Measurements from ENCODE around the gene EDAR.

EDAR gene

DNA sequence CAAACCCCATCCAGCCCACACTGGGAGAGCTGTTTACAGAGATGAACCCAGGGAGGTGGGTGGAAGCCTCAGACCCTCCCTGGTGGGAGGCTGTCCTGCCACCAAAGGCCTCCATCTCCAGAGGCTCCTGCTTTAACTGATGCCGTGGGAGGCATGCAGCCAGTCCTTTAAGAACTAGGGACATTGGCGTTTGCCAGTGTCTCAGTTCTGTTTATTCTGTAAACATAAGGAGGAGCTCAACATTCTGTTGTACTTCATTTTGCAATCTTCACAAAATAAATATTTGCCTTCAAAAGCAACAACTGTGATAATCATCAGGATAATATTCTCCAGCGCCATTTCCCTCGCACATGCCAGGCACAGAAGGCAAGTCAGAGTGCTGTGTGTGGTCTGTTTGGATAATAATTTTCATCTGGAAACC lies 6.8 kb downstream of the EDAR start:
- TF ChIP-seq, protein P1, sequence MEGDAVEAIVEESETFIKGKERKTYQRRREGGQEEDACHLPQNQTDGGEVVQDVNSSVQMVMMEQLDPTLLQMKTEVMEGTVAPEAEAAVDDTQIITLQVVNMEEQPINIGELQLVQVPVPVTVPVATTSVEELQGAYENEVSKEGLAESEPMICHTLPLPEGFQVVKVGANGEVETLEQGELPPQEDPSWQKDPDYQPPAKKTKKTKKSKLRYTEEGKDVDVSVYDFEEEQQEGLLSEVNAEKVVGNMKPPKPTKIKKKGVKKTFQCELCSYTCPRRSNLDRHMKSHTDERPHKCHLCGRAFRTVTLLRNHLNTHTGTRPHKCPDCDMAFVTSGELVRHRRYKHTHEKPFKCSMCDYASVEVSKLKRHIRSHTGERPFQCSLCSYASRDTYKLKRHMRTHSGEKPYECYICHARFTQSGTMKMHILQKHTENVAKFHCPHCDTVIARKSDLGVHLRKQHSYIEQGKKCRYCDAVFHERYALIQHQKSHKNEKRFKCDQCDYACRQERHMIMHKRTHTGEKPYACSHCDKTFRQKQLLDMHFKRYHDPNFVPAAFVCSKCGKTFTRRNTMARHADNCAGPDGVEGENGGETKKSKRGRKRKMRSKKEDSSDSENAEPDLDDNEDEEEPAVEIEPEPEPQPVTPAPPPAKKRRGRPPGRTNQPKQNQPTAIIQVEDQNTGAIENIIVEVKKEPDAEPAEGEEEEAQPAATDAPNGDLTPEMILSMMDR (IDR thresholded peaks at IDR 0.05; ENCODE audit: extremely low read depth, insufficient read depth, missing control alignments): no peak
- no peak for DNase-seq (ENCODE audit: low spot score)
- in situ Hi-C loops (cut with MboI; ENCODE audit: low pct_unique_long_range_greater_than_20kb, low sequenced_read_pairs, unreplicated experiment): no loop called here

DNA sequence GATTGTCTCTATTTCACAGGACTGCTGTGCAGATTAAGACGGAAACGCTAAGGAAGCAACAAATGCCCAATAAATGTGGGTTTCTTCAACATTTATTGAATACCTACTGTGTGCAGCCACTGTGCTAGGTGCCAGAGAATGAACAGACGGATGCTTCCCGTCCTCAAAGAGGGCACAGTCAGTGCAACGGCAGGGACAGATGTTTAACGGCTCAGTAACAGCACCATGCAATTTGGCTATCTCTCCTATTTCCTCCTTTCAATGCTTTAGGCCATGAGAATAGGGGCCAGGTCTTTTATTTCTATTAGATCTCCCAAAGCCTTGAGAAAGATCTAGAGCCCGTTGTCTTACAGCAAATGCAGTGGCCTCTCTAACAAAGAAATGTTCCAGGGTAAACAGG lies 7.2 kb downstream of the EDAR start:
- TF ChIP-seq, protein P1 (IDR thresholded peaks at IDR 0.05; ENCODE audit: extremely low read depth, insufficient read depth, missing control alignments): no peak
- DNase-seq (ENCODE audit: low spot score): no peak
- in situ Hi-C loops (cut with MboI; ENCODE audit: low pct_unique_long_range_greater_than_20kb, low sequenced_read_pairs, unreplicated experiment): no loop called here

DNA sequence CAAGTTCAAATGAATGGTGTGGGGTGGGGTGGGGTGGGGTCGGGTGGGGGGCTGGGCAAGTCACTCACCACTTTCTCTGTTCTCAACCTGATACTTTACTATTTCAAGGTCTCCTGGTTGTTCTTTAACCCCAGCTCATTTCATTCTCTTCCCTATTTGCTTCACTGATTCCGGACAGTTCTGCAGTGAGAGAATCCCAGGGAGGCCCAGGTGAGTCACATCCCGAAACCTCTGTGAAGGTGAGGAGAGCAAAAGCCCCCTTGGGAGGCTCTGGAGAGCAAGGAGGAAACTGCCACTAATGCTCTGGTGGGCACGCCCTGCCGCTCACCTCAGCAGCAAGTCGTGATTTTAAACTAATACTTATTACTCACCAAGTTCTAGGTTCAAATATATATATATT lies 8.9 kb downstream of the EDAR start:
- TF ChIP-seq, protein P1 (IDR thresholded peaks at IDR 0.05; ENCODE audit: extremely low read depth, insufficient read depth, missing control alignments): no peak
- DNase-seq (ENCODE audit: low spot score): no peak
- in situ Hi-C loops (cut with MboI; ENCODE audit: low pct_unique_long_range_greater_than_20kb, low sequenced_read_pairs, unreplicated experiment): no loop called here

DNA sequence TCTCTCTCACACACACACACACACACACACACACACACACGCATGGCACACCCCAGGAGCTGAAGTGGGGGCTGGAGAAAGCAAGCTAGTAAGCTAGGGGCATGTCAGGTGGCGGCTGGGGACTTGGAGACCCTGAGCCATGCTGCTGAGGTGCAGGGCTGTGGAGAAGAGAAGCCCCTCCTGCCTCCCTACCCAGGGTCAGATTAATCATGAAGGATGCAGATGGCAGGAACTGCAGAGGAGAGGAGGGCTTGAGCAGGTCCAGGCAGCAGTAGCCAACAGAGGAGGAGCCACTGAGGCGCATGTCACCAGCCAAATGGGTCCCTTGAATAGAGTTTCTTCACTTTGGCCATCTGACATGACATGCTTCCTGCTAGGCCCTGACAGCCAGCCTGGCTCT lies 9.6 kb downstream of the EDAR start:
- TF ChIP-seq, protein P1 (IDR thresholded peaks at IDR 0.05; ENCODE audit: extremely low read depth, insufficient read depth, missing control alignments): no peak
- in situ Hi-C loops (cut with MboI; ENCODE audit: low pct_unique_long_range_greater_than_20kb, low sequenced_read_pairs, unreplicated experiment): no loop called here

DNA sequence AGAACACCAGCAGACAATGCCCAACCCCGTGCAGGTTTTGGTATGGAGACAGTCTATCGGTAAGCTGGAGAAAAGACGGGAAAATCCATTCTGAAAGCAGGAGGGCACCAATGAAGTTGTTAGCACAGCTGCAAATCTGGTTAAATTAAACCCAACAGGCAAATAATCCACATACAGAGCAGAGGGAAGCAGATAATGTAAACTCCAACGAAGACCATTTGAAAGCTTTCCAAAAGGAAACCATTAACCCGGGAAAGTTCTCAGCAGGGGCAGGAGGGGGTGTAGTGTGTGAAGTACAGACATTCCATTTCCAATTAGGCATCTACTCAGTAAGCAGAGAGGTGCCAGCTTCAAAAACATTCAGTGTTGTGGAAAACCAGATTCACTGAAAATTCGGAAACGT lies 10.3 kb downstream of the EDAR start:
- in situ Hi-C loops (cut with MboI; ENCODE audit: low pct_unique_long_range_greater_than_20kb, low sequenced_read_pairs, unreplicated experiment): no loop called here
- no peak for DNase-seq (ENCODE audit: low spot score)
- TF ChIP-seq, protein P1 (IDR thresholded peaks at IDR 0.05; ENCODE audit: extremely low read depth, insufficient read depth, missing control alignments): no peak

More for the DNA sequence above, 9.6 kb downstream of the EDAR start:
- no peak for DNase-seq (ENCODE audit: low spot score)

DNA sequence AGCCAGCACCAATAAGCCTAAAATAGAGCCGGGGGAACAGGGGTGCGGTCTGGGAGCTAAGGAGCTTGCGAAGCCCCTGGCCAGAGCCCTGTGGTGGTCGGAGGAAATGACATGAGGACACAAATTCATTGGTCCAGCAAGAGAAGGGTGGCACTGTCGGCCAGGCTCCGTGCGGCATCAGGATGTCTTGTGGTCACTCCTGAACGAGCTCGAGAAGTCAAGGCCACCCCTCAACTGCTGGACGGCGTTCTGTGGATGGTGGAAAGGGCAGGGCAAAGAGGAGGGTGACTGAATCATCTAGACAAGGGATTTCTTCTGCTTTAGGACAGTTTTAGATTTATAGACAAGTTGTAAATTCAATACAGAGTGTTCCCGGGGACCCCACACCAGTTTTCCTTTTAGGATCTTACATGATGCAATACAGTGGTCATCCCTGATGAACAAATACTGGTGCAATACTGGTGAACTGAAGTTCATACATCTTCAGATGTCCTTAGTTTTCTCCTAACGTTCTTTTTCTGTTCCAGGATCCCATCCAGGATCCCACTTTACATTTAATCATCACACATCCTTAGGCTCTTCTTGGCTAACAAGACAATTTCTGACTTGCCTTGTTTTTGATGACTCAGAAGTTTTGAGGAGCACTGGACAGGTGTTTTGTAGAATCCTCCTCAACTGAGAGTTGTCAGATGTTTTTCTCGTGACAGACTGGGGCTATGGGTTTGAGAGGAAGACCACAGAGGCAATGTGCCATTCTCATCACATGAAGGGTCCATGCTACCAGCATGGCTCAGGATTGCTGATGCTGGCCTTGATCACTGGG lies 13.2 kb downstream of the EDAR start:
- TF ChIP-seq, protein P1 (IDR thresholded peaks at IDR 0.05; ENCODE audit: extremely low read depth, insufficient read depth, missing control alignments): no peak
- in situ Hi-C loops (cut with MboI; ENCODE audit: low pct_unique_long_range_greater_than_20kb, low sequenced_read_pairs, unreplicated experiment): no loop called here
- no peak for DNase-seq (ENCODE audit: low spot score)
